BE2C (cell line): ENCODE results near the gene GP9.

Experiments used
- DNase-seq: peaks from one replicate; pipeline ENCODE4 v3.0.0-alpha.2; 2020
- H3K27me3 ChIP-seq: fragments of 250-450 bp; sonication (Bioruptor Pico); 2 replicates; pipeline ENCODE4 v1.5.1; 2020; ENCODE audit warnings: mild to moderate bottlenecking
- H3K36me3 ChIP-seq: fragments of 250-450 bp; sonication (Bioruptor Pico); 2 replicates; pipeline ENCODE4 v1.5.1; 2020; ENCODE audit warnings: mild to moderate bottlenecking
- H3K4me1 ChIP-seq: fragments of 250-450 bp; sonication (Bioruptor Pico); 2 replicates; pipeline ENCODE4 v1.5.1; 2020
- H3K4me3 ChIP-seq: 2 replicates; pipeline ENCODE4 v1.5.1; 2011; ENCODE audit warnings: low read depth, low read length
- H3K9me3 ChIP-seq: fragments of 250-450 bp; sonication (Bioruptor Pico); 2 replicates; pipeline ENCODE4 v1.5.1; 2020
- TF ChIP-seq, protein P1 (sequence below): IDR thresholded peaks from 2 replicates; pipeline ENCODE4 v1.5.1; 2012; ENCODE audit warnings: mild to moderate bottlenecking, low read depth, low read length

GP9 gene

DNA sequence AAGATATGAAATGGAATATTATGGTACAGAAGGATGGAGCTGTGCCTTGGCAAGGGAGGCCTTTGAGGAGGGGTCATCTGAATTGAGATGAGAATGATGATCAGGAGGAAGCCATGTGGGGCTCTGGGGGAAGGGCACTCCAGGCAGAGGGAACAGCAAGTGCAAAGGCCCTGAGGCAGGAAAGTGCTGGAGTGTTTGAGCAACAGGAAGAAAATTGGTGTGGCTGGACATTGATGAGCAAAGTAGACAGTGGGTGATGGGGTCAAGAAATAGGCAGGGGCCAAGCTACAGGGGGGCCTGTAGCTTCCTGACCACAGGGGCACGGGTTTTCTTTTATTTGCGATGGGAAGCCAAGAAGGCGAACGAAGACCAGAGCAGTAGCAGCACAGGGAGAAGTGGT, 3.3 kb upstream of the GP9 start:
- H3K9me3 ChIP-seq: no peaks in the 10 kb centered on the region
- H3K36me3 ChIP-seq: no peaks in the 10 kb centered on the region
- TF ChIP-seq, protein P1, sequence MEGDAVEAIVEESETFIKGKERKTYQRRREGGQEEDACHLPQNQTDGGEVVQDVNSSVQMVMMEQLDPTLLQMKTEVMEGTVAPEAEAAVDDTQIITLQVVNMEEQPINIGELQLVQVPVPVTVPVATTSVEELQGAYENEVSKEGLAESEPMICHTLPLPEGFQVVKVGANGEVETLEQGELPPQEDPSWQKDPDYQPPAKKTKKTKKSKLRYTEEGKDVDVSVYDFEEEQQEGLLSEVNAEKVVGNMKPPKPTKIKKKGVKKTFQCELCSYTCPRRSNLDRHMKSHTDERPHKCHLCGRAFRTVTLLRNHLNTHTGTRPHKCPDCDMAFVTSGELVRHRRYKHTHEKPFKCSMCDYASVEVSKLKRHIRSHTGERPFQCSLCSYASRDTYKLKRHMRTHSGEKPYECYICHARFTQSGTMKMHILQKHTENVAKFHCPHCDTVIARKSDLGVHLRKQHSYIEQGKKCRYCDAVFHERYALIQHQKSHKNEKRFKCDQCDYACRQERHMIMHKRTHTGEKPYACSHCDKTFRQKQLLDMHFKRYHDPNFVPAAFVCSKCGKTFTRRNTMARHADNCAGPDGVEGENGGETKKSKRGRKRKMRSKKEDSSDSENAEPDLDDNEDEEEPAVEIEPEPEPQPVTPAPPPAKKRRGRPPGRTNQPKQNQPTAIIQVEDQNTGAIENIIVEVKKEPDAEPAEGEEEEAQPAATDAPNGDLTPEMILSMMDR: no peak
- no peaks in the 10 kb centered on the region; the same call in 1 of the 2 replicates for H3K4me1 ChIP-seq
- no peaks in the 10 kb centered on the region for H3K27me3 ChIP-seq
- DNase-seq: no peak
- no peak overlapping the region for H3K4me3 ChIP-seq

DNA sequence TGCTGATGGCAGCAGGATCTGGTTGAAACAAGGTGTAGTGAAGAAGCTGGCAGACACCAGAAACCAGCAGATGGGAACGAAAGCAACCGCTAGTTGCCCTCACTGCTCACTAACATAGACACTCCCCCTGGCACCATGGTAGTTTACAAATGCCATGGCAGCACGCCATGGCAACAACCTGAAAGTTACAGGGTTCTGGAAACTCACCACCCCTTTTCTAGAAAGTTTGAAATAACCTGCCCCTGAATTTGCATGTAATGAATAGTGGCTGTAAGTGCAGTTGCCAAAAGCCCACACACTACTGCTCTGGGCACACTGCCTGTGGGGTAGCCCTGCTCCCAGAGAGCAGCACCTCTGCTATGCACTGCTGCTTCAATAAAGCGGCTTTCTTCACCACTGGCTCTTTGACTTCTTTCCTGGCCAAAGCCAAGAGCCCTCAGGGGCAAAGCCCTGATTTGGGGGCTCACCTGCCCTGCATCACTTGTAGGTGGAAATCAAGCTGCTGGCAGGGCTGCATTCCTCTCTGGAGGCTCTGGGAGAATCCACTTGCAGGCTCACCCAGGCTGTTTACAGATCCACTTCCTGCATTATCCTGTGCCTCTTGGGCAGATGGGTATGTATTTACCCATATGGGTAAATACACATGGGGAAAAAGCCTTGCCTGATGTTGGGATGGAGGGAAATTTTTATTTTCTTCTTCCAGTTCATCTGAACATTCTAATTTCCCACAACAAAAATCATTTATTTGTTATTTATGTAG, 2.0 kb upstream of the GP9 start:
- H3K4me3 ChIP-seq: no peak overlapping the region
- H3K4me1 ChIP-seq: no peaks in the 10 kb centered on the region; the same call in 1 of the 2 replicates
- no peaks in the 10 kb centered on the region for H3K27me3 ChIP-seq
- TF ChIP-seq, protein P1: no peak
- no peaks in the 10 kb centered on the region for H3K9me3 ChIP-seq
- DNase-seq: no peak
- no peaks in the 10 kb centered on the region for H3K36me3 ChIP-seq

DNA sequence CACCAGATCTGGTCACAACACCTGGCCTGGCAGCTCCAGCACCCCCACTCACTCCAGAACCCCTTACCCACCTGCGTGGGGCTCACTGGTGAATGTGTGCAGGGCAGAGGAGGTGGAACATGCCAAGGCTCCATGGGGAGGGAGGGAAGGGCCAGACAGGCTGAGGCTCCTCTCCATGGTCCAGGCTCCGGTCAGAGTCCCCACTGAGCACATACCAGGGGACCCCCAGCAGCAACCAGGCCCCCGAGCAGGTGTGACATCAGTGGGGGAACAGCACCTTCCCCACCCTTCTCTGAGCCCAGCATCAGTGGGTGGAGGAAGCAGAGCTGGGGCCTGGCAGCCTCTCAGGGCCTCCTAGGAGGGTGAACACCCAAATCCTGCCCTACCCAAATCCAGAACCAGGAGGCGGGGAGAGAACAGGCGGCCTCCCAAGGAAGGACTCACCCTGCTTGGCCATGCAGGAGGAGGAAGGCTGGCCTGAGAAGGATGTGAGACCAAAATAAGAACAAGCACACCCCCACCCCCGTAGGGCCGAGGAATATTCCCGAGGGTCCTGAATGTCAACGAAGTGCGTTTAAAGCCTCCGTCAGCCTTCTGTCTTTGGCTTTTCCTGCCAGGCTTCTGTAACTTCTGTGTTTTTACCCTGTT, 1.1 kb upstream of the GP9 start:
- TF ChIP-seq, protein P1: no peak
- H3K9me3 ChIP-seq: no peaks in the 10 kb centered on the region
- DNase-seq: no peak
- H3K36me3 ChIP-seq: no peaks in the 10 kb centered on the region
- H3K4me3 ChIP-seq: no peak overlapping the region
- no peaks in the 10 kb centered on the region; the same call in 1 of the 2 replicates for H3K4me1 ChIP-seq
- H3K27me3 ChIP-seq: no peaks in the 10 kb centered on the region

DNA sequence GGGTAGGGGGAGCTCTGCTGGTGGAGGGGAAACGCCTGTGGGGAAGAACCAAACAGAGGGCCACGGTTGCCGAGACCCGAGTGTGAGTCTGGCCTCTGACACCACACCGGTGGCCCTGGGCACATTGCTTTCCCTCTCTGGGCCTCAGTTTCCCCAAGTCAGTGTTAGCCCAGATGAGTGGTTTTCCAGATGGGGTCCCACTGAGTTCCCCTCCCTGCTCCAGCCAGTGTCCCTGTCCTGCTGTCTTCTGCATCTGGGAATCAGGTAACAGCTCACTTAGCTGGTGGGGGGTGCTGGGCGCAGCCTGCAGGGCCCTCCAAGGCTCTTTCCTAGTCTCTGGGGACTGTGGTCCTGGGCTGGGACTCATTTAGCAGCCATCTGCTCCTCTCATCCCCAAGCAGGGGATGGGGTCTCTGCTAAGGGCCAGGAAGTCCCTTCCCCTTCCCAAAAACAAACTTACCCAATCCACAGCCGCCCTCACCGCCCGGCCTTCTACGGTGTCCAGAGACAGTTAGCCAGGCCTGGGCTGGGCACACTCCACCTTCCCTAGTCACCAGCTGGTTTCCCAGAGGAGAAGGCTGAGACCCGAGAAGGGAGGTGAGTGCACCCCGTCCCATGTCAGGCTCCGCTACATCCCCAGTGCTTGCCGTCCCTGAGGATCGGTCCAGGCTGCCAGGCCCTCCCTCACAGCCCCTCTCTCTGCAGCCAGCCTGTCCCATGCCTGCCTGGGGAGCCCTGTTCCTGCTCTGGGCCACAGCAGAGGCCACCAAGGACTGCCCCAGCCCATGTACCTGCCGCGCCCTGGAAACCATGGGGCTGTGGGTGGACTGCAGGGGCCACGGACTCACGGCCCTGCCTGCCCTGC, 676 bp downstream of the GP9 start:
- no peaks in the 10 kb centered on the region for H3K27me3 ChIP-seq
- no peaks in the 10 kb centered on the region for H3K36me3 ChIP-seq
- TF ChIP-seq, protein P1: no peak
- H3K9me3 ChIP-seq: no peaks in the 10 kb centered on the region
- DNase-seq: no peak
- no peaks in the 10 kb centered on the region; the same call in 1 of the 2 replicates for H3K4me1 ChIP-seq
- H3K4me3 ChIP-seq: no peak overlapping the region

DNA sequence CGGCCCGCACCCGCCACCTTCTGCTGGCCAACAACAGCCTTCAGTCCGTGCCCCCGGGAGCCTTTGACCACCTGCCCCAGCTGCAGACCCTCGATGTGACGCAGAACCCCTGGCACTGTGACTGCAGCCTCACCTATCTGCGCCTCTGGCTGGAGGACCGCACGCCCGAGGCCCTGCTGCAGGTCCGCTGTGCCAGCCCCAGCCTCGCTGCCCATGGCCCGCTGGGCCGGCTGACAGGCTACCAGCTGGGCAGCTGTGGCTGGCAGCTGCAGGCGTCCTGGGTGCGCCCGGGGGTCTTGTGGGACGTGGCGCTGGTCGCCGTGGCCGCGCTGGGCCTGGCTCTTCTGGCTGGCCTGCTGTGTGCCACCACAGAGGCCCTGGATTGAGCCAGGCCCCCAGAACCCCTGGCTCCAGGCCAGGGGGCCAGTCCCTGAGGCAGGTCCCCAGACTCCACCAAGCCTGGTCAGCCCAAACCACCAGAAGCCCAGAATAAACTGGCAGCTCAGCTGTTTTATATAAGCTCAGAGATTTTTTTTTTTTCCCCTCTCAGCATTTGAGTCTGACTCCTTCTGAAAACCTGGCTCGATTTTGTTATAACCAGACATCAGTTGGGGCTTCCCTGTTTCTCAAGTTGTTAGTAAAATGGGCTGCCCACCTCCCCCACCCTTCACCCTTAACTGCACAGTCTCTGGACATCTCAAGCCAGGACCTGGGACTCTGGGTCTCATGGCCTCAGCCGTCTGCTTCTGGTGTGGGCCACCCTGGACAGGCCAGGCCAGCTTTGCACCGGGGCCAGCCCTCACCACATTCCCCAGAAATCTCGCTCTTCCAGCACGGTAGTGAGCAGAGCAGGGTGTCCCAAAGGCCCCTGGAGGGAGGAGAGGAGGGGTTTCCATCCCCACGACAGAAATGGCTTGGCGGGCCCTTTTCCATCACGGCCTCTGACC, 1.6 kb downstream of the GP9 start:
- no peaks in the 10 kb centered on the region for H3K27me3 ChIP-seq
- TF ChIP-seq, protein P1: no peak
- no peaks in the 10 kb centered on the region; the same call in 1 of the 2 replicates for H3K9me3 ChIP-seq
- no peaks in the 10 kb centered on the region for H3K36me3 ChIP-seq
- no peaks in the 10 kb centered on the region; the same call in 1 of the 2 replicates for H3K4me1 ChIP-seq
- DNase-seq: peak; percentile 72
- no peak overlapping the region for H3K4me3 ChIP-seq
